ENCODE data around the gene TH.
"Not testable (repeated sequence)": the region's sequence is repeated elsewhere in the genome, so short reads cannot be mapped to it uniquely, and the experiment has no call there.

TH gene

GRCh38 chr11:2194877-2195755 is 23.5 kb upstream of the TH start:
- DNase-seq: peak; percentile 85

- peak; percentile 14 for DNase-seq
These were observed 22.4 kb upstream of the TH start for GRCh38 chr11:2193888-2194595.

GRCh38 chr11:2193099-2193887 is 21.7 kb upstream of the TH start:
- no peak for DNase-seq

GRCh38 chr11:2192435-2192834 is 20.8 kb upstream of the TH start:
- no peak for DNase-seq

GRCh38 chr11:2191883-2192282 is 20.3 kb upstream of the TH start:
- DNase-seq: no peak

GRCh38 chr11:2190657-2191471 is 19.2 kb upstream of the TH start:
- DNase-seq: peak; percentile 93

- DNase-seq: peak; percentile 71
These were observed 18.5 kb upstream of the TH start for GRCh38 chr11:2189938-2190656.

GRCh38 chr11:2188745-2189144 is 17.1 kb upstream of the TH start:
- no peak for DNase-seq

- no peak for DNase-seq
These were observed 15.7 kb upstream of the TH start for GRCh38 chr11:2187280-2187707.

GRCh38 chr11:2186669-2187279 is 15.2 kb upstream of the TH start:
- peak; percentile 82 for DNase-seq

GRCh38 chr11:2185324-2186085 is 13.9 kb upstream of the TH start:
- DNase-seq: no peak

GRCh38 chr11:2182692-2183474 is 11.3 kb upstream of the TH start:
- DNase-seq: no peak

GRCh38 chr11:2182075-2182474 is 10.5 kb upstream of the TH start:
- no peak for DNase-seq

GRCh38 chr11:2180789-2181370 is 9.3 kb upstream of the TH start:
- no peak for DNase-seq

- DNase-seq: no peak
These were observed 8.7 kb upstream of the TH start for GRCh38 chr11:2180347-2180746.

GRCh38 chr11:2179516-2179915 is 7.9 kb upstream of the TH start:
- no peak for DNase-seq

GRCh38 chr11:2178906-2179494 is 7.4 kb upstream of the TH start:
- peak; percentile 38 for DNase-seq

GRCh38 chr11:2178055-2178773 is 6.6 kb upstream of the TH start:
- DNase-seq: not testable (repeated sequence)

All from NCI-H146 (cell line).